ENCODE data around the gene NDUFB2. TPM values are rescaled to one million over a fixed set of nuclear protein-coding genes. Genes with fewer than 3 reads are reported as not detected.
"Not testable (repeated sequence)": the region's sequence is repeated elsewhere in the genome, so short reads cannot be mapped to it uniquely, and the experiment has no call there.

Gene NDUFB2
- total RNA-seq, 2 experiments from 2014 or later: 171 to 183 TPM

DNA sequence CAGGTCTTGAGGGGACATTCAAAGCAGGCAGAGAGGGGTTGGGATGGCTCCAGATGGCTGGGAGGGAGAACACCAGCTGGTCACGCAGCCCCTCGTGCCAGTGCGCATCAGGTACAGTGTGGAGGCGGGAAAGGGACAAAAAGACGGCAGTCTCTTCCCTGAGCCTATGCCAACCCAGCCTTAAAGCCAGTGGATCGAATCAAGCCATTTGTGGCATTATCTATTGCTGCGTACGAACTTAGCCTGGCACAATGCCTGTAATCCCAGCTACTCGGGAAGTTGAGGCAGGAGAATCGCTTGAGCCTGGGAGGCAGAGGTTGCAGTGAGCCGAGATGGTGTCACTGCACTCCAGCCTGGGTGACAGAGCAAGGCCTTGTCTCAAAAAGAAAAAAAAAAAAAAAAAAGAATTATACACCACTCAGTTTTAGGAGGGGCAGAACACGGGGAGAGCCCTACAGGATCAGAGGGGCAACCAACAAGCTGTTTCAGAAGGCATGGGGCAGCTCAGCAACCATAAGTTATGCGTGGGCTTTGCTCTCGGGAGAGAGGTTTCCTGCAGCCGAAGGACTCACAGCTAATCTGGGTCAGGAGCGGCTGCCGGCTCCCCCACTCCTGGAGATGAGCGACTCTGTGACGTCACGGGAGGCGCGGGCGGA lies 356 bp upstream of the NDUFB2 start:
- CTCF ChIA-PET: interaction anchor here (1.1 kb wide), 1 partner anchor 23 kb away, joined by 3 read pairs; the partner anchor contains the start of gene ADCK2
- DNase-seq: peak; percentile 97
- Mint-ChIP-seq H3K27ac (peak overlapping the region; percentile 97), H3K4me3 (peak overlapping the region; percentile 95), H3K36me3 (peaks cover 2% of the 10 kb centered on the region), H3K4me1 (ENCODE audit: low read depth) (peaks cover 32% of the 10 kb centered on the region), H3K27me3 (no peaks in the 10 kb centered on the region), H3K9me3 (no peaks in the 10 kb centered on the region)
- POLR2A ChIA-PET: interaction anchor here (1.0 kb wide), 1 partner anchor 219 kb away, joined by 3 read pairs; no protein-coding TSS in a partner anchor
- intact Hi-C loops (cut with micrococcal nuclease): loop anchor here (1.0 to 10.0 kb wide), 6 partner anchors 23 to 859 kb away; partner anchors contain the start of genes AGK, BRAF, MKRN1 and MRPS33

DNA sequence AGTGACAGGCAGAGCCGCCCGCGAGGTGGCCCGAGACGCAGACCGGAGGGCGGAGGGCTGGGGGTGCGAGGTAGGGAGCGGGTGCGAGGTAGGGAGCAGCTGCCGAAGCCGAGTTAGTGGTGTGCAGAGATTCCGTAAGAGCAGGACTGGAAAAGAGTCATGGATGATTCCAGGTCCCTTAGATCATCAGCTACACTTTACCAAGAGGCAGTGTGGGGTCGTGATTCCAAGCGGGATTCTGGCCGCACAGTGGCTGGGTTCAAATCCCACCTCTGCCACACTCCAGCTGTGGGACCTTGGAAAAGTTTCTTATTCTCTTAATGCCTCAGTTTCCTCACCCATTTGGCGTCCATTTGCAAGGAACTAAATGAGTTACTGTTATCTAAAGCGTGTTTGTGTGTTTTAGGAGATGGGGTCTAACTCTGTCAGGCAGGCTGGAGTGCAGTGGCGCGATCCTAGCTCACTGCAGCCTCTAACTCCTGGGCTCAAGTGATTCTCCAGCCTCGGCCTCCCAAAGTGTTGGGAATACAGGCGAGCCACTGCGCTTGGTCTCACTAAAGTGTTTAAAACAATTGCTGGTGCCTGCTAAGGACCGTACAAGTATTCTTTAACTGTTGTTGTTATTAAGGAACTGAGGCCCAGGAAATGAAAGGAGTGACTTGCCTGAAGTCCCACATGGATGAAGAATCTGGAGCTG lies 1.1 kb downstream of the NDUFB2 start:
- Mint-ChIP-seq H3K27me3 (no peaks in the 10 kb centered on the region), H3K27ac (peak overlapping the region; percentile 97), H3K4me3 (peak overlapping the region; percentile 95), H3K36me3 (peaks cover 1% of the 10 kb centered on the region), H3K9me3 (no peaks in the 10 kb centered on the region), H3K4me1 (ENCODE audit: low read depth) (peaks cover 32% of the 10 kb centered on the region)
- ChIA-PET CTCF (interaction anchor here (0.7 to 1.0 kb wide), 3 partner anchors 19 to 178 kb away, joined by 3 read pairs; no protein-coding TSS in a partner anchor), POLR2A (interaction anchor here (1.4 kb wide), 1 partner anchor 9 kb away, joined by 4 read pairs; no protein-coding TSS in a partner anchor)
- intact Hi-C loops (cut with micrococcal nuclease): loop anchor here (2.0 to 10.0 kb wide), 2 partner anchors 219 to 857 kb away; partner anchors contain the start of genes AGK and MKRN1
- no peak for DNase-seq

DNA sequence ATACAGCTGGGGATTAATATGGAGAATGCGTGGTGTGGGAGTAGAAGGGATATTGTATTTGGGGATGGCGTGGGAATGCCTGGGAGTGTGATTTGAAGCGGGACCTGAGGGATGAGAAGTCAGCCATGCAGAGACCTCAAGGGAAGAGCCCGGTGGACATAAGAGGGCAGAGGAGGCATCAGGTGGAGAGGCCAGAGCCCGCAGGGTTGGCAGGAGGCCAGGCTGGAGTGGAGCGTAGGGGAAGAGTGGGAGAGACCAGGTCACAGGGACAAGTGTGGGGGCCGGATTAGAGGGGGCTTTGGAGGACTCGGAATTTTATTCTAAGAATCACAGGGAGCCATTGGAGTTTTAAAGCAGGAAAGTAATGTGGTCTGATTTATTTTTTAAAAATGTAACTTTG lies 2.0 kb downstream of the NDUFB2 start:
- no peak overlapping the region for H3K27ac Mint-ChIP-seq
- POLR2A ChIA-PET: no interaction called here

DNA sequence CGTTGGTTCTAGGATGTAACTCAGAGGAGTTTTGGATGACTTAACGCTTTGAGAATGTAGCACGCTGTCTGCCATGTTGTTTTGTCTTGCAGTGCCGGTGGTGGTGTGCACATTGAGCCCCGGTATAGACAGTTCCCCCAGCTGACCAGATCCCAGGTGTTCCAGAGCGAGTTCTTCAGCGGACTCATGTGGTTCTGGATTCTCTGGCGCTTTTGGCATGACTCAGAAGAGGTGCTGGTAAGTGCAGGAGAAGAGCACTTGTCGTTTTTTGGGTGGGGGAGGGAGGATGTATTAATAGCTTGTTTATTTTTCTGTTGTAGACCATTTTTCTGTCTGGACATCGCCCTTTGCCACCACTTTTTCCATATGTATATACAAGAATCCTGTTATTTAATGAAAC lies 6.3 kb downstream of the NDUFB2 start:
- no peak overlapping the region for H3K27ac Mint-ChIP-seq
- H3K36me3 Mint-ChIP-seq: peaks cover 10% of the 10 kb centered on the region

More for the DNA sequence above, 2.0 kb downstream of the NDUFB2 start:
- no peaks in the 10 kb centered on the region for H3K27me3 Mint-ChIP-seq
- CTCF ChIA-PET: no interaction called here
- intact Hi-C loops (cut with micrococcal nuclease): loop anchor here (10.0 kb wide), 1 partner anchor 856 kb away; the partner anchor contains the start of gene AGK
- peak overlapping the region; percentile 95 for H3K4me3 Mint-ChIP-seq
- no peak for DNase-seq
- H3K36me3 Mint-ChIP-seq: peaks cover 4% of the 10 kb centered on the region
- peaks cover 32% of the 10 kb centered on the region for H3K4me1 Mint-ChIP-seq (ENCODE audit: low read depth)
- H3K9me3 Mint-ChIP-seq: no peaks in the 10 kb centered on the region

DNA sequence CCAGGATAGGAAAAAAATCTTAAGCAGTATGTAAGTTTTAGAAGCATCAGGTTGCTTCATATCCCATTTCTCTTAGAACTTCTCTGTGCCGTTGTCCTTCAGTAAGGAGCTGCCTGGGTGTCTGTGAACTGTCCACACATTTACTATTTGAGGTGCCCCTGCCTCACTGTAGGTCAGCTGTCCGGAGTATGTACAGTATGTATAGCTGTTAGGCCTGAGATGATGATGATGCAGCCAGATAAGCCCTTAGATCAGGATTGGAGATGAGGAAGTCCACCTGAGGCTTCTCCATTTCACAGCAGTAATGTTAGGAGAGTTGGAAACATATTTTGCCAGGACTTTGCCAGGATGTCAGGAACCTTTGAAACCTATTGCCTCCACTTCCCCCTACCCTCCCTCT lies 7.7 kb downstream of the NDUFB2 start:
- intact Hi-C loops (cut with micrococcal nuclease): no loop called here
- Mint-ChIP-seq H3K4me1 (ENCODE audit: low read depth) (peaks cover 10% of the 10 kb centered on the region), H3K27ac (no peak overlapping the region), H3K4me3 (no peak overlapping the region), H3K27me3 (no peaks in the 10 kb centered on the region), H3K9me3 (no peaks in the 10 kb centered on the region), H3K36me3 (peaks cover 10% of the 10 kb centered on the region)
- no peak for DNase-seq
- ChIA-PET POLR2A (no interaction called here), CTCF (no interaction called here)

More for the DNA sequence above, 6.3 kb downstream of the NDUFB2 start:
- no peak for DNase-seq
- no peaks in the 10 kb centered on the region for H3K9me3 Mint-ChIP-seq
- intact Hi-C loops (cut with micrococcal nuclease): no loop called here
- H3K27me3 Mint-ChIP-seq: no peaks in the 10 kb centered on the region
- H3K4me3 Mint-ChIP-seq: no peak overlapping the region
- POLR2A ChIA-PET: no interaction called here
- H3K4me1 Mint-ChIP-seq (ENCODE audit: low read depth): peaks cover 20% of the 10 kb centered on the region
- CTCF ChIA-PET: no interaction called here

DNA sequence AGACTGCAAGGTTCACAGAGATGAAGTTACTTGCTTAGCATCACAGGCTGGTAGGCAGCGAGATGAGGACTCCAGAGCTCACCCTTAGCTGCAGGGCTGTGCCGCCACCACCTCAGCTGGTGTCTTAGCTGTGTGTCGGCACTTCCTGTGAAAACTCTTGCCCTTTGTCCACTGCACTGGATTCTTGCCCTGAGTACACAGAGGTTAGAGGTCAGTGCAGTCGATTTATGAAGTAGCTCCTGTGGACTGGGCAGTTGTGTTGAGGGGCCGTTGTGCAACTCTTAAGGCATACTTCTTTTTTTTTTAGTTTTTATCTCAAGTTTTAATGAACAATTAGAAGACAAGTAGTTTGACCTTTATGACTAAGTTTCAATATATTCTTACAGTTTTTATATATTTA lies 10.6 kb downstream of the NDUFB2 start:
- Mint-ChIP-seq H3K9me3 (no peaks in the 10 kb centered on the region), H3K4me3 (no peak overlapping the region), H3K36me3 (peaks cover 19% of the 10 kb centered on the region), H3K27me3 (no peaks in the 10 kb centered on the region), H3K27ac (no peak overlapping the region), H3K4me1 (ENCODE audit: low read depth) (no peaks in the 10 kb centered on the region)
- POLR2A ChIA-PET: interaction anchor here (0.6 kb wide), 1 partner anchor 10 kb away, joined by 4 read pairs; no protein-coding TSS in a partner anchor
- CTCF ChIA-PET: no interaction called here
- intact Hi-C loops (cut with micrococcal nuclease): no loop called here
- DNase-seq: no peak

DNA sequence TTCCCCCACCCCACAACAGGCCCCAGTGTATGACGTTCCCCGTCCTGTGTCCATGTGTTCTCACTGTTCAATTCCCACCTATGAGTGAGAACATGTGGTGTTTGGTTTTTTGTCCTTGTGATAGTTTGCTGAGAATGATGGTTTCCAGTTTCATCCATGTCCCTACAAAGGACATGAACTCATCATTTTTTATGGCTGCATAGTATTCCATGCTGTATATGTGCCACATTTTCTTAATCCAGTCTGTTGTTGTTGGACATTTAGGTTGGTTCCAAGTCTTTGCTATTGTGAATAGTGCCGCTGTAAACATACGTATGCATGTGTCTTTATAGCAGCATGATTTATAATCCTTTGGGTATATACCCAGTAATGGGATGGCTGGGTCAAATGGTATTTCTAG lies 12.3 kb downstream of the NDUFB2 start:
- peaks cover 21% of the 10 kb centered on the region for H3K36me3 Mint-ChIP-seq
- H3K27ac Mint-ChIP-seq; intact Hi-C loops (cut with micrococcal nuclease); H3K9me3 Mint-ChIP-seq; H3K4me3 Mint-ChIP-seq; DNase-seq; CTCF ChIA-PET; H3K4me1 Mint-ChIP-seq (ENCODE audit: low read depth); POLR2A ChIA-PET; H3K27me3 Mint-ChIP-seq: not testable (repeated sequence)

DNA sequence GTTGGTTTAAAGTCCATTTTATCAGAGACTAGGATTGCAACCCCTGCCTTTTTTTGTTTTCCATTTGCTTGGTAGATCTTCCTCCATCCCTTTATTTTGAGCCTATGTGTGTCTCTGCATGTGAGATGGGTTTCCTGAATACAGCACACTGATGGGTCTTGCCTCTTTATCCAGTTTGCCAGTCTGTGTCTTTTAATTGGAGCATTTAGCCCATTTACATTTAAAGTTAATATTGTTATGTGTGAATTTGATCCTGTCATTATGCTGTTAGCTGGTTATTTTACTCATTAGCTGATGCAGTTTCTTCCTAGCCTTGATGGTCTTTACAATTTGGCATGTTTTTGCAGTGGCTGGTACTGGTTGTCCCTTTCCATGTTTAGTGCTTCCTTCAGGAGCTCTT lies 15.9 kb downstream of the NDUFB2 start:
- CTCF ChIA-PET; POLR2A ChIA-PET; H3K4me1 Mint-ChIP-seq (ENCODE audit: low read depth); H3K9me3 Mint-ChIP-seq; DNase-seq; H3K4me3 Mint-ChIP-seq; intact Hi-C loops (cut with micrococcal nuclease); H3K27me3 Mint-ChIP-seq; H3K27ac Mint-ChIP-seq: not testable (repeated sequence)
- peaks cover 20% of the 10 kb centered on the region for H3K36me3 Mint-ChIP-seq

DNA sequence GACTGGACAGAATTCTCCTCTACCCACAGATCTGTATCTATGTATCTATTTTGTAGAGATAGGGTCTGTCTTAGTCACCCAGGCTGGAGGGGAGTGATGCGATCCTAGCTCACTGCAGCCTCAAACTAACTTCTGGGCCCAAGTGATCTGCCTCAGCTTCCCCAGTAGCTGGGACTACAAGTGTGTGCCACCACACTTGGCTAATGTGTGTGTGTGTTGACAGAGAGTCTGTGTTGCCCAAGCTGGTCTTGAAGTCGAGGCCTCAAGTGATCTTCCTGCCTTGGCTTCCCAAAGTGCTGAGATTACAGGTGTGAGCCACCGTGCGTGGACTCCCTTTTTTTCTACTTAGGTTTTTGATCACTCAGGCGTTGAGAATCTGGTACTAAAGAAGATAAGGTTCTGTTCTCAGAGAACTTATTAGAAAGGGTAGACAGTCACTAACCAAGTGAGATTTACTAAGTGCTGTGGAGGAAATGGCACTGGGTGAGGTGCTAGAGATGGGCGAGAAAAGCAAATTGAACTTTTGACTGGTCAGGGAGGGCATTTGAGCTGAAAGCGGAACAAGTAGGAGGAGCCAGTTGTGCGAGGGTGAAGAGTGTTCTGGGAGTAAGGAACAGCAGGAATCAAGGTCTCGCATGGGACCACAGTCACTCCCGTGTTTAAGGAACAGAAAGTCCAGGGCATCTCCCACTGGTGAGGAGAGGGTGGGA lies 18.0 kb downstream of the NDUFB2 start:
- DNase-seq: no peak
- Mint-ChIP-seq H3K9me3 (peaks cover 2% of the 10 kb centered on the region), H3K4me3 (no peak overlapping the region), H3K4me1 (ENCODE audit: low read depth) (no peaks in the 10 kb centered on the region), H3K27me3 (no peaks in the 10 kb centered on the region), H3K36me3 (peaks cover 20% of the 10 kb centered on the region), H3K27ac (no peak overlapping the region)
- CTCF ChIA-PET: no interaction called here
- intact Hi-C loops (cut with micrococcal nuclease): no loop called here
- POLR2A ChIA-PET: no interaction called here

DNA sequence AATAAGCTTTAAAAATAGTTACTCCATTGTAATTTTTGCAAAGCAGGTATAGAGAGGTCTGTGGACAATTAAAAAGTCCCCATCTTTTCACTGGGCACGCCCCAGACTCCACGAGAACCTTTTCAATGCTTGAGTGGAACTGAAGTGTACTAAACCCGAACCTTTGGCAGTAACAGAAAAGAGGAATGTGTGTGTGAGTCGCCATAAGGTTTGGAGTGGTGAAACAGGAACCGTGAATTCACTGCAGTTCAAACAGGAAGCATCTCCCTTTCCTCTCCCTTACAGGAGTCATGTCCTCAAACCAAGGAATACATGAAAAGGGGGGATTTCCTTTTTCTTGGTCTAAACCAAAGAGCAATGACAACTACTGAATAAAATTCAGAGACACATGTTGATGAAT lies 23.2 kb downstream of the NDUFB2 start:
- no peak overlapping the region for H3K4me3 Mint-ChIP-seq
- no peak for DNase-seq
- H3K27ac Mint-ChIP-seq: no peak overlapping the region
- ChIA-PET POLR2A (no interaction called here), CTCF (no interaction called here)
- no peaks in the 10 kb centered on the region for H3K27me3 Mint-ChIP-seq
- no peaks in the 10 kb centered on the region for H3K9me3 Mint-ChIP-seq
- intact Hi-C loops (cut with micrococcal nuclease): loop anchor here (10.0 kb wide), 1 partner anchor 295 kb away; the partner anchor contains the start of gene MRPS33
- H3K36me3 Mint-ChIP-seq: peaks cover 1% of the 10 kb centered on the region
- peaks cover 15% of the 10 kb centered on the region for H3K4me1 Mint-ChIP-seq (ENCODE audit: low read depth)

DNA sequence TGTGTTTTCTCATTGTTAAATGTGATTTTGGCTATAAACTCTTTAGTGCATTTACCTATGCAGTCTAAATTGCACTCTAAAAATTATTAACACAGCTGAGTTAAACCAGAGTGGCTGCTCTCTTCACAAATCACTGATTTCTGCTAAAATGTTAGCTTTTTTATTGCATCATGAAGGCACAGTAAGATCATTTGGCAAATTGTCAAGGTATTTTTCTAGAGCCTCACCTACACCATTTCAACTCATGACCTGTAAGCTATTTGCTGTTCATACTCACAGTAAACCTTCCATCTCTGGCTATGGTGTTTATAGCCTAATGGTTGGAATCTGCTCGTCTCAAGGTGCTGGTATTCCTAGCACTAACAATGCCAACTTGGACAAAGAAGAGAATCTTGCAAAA lies 25.7 kb downstream of the NDUFB2 start:
- Mint-ChIP-seq H3K27ac (no peak overlapping the region), H3K27me3 (no peaks in the 10 kb centered on the region), H3K9me3 (no peaks in the 10 kb centered on the region), H3K36me3 (no peaks in the 10 kb centered on the region), H3K4me1 (ENCODE audit: low read depth) (peaks cover 15% of the 10 kb centered on the region), H3K4me3 (no peak overlapping the region)
- no peak for DNase-seq
- ChIA-PET POLR2A (no interaction called here), CTCF (interaction anchor here (1.3 kb wide), 1 partner anchor 48 kb away, joined by 4 read pairs; no protein-coding TSS in a partner anchor)
- intact Hi-C loops (cut with micrococcal nuclease): loop anchor here (10.0 kb wide), 1 partner anchor 293 kb away; the partner anchor contains the start of gene MRPS33

DNA sequence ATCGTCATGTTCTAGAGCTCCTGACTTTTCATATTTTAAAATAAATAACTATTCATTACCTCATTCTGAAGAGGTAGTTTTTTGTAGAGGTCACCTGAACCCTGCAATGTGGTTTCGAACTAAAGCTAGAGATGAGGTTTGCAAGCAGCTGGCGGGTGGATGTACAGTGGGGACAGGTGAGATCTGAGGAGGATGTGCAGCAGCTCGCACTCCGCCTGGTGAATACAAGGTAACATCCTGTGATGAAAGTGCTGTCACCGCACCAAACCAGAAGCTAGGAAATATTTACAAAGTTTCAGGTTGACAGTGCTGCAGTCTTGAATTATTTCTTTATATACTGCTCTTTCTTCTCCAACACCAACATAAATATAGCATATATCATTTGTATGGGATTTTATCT lies 26.5 kb downstream of the NDUFB2 start:
- intact Hi-C loops (cut with micrococcal nuclease): loop anchor here (10.0 kb wide), 1 partner anchor 292 kb away; the partner anchor contains the start of gene MRPS33
- no peaks in the 10 kb centered on the region for H3K27me3 Mint-ChIP-seq
- H3K4me1 Mint-ChIP-seq (ENCODE audit: low read depth): peaks cover 15% of the 10 kb centered on the region
- H3K9me3 Mint-ChIP-seq: no peaks in the 10 kb centered on the region
- ChIA-PET CTCF (interaction anchor here (1.3 kb wide), 2 partner anchors 49 to 289 kb away, joined by 4 to 5 read pairs; no protein-coding TSS in a partner anchor), POLR2A (no interaction called here)
- peak; percentile 63 for DNase-seq
- no peaks in the 10 kb centered on the region for H3K36me3 Mint-ChIP-seq
- no peak overlapping the region for H3K27ac Mint-ChIP-seq
- H3K4me3 Mint-ChIP-seq: no peak overlapping the region

Measured in activated CD4-positive, alpha-beta memory T cell treated with anti-CD3 and anti-CD28 coated beads for 36 hours (primary cell).